NB4 (cell line): Measurements from ENCODE around the gene PSMD10.

Source experiments
- DNase-seq: peaks from one replicate; pipeline ENCODE4 v3.0.0; 2010; ENCODE audit warnings: low read depth
- H3K4me3 ChIP-seq: one replicate; pipeline ENCODE4 v1.5.1; 2011; ENCODE audit warnings: mild to moderate bottlenecking, low read depth, low read length, moderate library complexity
- MYC ChIP-seq: IDR thresholded peaks from 2 replicates; pipeline ENCODE4 v1.6.1; 2011; ENCODE audit warnings: low read depth, low read length
- POLR2A ChIP-seq: IDR thresholded peaks from 2 replicates; pipeline ENCODE4 v1.6.1; 2011; ENCODE audit warnings: mild to moderate bottlenecking; ENCODE audit not compliant: insufficient read length; ENCODE audit errors: extremely low read depth
- TF ChIP-seq, protein P1 (sequence below): IDR thresholded peaks from one replicate; pipeline ENCODE4 v1.5.1; 2012; ENCODE audit warnings: low read depth, low read length
- TF ChIP-seq, protein P2 (sequence below): IDR thresholded peaks from 2 replicates; pipeline ENCODE4 v1.6.1; 2011; ENCODE audit warnings: low read depth, low read length

PSMD10 gene

DNA sequence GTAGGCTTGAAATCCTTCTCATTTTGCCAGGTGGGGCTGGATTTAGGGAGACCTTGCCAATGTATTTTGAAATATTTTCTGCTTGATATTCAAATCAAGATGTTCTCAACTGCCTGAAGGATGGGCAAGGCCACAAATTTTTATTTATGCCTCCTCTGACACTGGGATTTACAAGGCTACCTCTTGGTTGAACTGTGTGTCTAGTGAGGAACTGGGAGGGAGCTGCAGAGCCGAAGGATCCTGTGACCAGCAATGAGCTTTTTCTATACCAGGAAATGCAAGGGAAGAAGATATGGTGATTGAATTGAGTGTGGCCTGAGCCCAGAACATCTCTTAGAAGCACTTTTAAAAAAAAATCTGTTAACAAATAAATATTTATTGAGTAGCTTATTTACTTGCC lies 31.5 kb downstream of the PSMD10 start:
- no peak overlapping the region for H3K4me3 ChIP-seq
- TF ChIP-seq, protein P1, sequence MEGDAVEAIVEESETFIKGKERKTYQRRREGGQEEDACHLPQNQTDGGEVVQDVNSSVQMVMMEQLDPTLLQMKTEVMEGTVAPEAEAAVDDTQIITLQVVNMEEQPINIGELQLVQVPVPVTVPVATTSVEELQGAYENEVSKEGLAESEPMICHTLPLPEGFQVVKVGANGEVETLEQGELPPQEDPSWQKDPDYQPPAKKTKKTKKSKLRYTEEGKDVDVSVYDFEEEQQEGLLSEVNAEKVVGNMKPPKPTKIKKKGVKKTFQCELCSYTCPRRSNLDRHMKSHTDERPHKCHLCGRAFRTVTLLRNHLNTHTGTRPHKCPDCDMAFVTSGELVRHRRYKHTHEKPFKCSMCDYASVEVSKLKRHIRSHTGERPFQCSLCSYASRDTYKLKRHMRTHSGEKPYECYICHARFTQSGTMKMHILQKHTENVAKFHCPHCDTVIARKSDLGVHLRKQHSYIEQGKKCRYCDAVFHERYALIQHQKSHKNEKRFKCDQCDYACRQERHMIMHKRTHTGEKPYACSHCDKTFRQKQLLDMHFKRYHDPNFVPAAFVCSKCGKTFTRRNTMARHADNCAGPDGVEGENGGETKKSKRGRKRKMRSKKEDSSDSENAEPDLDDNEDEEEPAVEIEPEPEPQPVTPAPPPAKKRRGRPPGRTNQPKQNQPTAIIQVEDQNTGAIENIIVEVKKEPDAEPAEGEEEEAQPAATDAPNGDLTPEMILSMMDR: no peak
- TF ChIP-seq POLR2A: no peak
- no peak for TF ChIP-seq MYC
- TF ChIP-seq, protein P2, sequence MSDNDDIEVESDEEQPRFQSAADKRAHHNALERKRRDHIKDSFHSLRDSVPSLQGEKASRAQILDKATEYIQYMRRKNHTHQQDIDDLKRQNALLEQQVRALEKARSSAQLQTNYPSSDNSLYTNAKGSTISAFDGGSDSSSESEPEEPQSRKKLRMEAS: no peak
- no peak for DNase-seq

DNA sequence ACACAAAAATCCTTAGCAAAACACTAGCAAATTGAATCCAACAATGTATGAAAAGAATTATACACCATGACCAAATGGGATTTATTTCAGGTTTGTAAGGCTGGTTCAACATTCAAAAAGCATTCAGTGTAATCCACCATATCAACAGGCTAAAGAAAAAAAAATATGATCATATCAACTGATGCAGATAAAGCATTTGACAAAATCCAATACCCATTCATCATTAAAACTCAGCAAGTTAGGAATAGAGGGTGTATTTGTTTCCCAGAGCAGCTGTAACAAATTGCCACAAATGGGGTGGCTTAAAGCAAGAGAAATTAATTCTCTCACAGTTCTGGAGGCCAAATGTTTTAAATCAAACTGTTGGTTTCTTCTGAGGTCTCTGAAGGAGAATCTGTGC lies 35.8 kb downstream of the PSMD10 start:
- no peak overlapping the region for H3K4me3 ChIP-seq
- TF ChIP-seq, protein P2: no peak
- TF ChIP-seq POLR2A: no peak
- TF ChIP-seq, protein P1: no peak
- TF ChIP-seq MYC: no peak
- DNase-seq: no peak

DNA sequence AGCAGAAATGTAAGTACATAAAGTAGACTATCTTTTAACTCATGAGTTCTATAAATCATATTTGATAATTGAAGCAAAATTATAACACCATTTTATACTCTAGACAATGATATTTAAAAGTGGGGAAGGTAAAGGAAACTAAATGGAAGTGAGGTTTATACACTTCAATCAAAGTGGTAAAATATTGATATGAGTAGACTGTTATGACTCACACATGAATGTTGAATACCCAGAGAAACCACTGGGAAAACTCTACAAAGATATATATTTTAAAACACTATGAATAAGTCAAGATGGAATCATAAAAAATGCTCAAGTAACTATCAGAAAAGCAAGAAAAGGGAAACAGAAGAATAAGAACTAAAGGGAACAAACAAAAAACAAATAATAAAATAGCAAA lies 38.1 kb downstream of the PSMD10 start:
- H3K4me3 ChIP-seq: no peak overlapping the region
- DNase-seq: no peak
- TF ChIP-seq, protein P1: no peak
- TF ChIP-seq MYC (no peak), POLR2A (no peak)
- TF ChIP-seq, protein P2: no peak

DNA sequence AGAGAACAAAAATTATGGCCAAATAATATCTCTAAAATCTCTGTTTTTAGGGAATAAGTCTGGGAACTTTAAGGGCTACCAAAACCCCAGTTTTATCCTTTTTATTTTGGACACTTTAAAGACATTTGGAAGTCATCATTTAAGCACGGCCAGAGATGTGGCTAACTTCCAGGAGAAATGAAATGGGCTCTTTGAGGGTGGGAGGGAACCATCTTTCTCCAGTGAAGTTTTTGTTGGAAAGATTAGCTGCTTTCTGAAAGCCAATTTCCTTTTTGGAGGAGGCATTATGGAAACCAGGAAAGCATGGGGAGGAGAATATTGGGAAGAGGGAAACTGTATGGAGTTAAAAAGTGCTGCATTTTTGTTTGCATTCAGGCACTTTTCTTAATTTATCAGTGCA lies 41.7 kb downstream of the PSMD10 start:
- TF ChIP-seq, protein P2: no peak
- TF ChIP-seq MYC (no peak), POLR2A (no peak)
- TF ChIP-seq, protein P1: no peak
- no peak overlapping the region for H3K4me3 ChIP-seq
- DNase-seq: no peak

DNA sequence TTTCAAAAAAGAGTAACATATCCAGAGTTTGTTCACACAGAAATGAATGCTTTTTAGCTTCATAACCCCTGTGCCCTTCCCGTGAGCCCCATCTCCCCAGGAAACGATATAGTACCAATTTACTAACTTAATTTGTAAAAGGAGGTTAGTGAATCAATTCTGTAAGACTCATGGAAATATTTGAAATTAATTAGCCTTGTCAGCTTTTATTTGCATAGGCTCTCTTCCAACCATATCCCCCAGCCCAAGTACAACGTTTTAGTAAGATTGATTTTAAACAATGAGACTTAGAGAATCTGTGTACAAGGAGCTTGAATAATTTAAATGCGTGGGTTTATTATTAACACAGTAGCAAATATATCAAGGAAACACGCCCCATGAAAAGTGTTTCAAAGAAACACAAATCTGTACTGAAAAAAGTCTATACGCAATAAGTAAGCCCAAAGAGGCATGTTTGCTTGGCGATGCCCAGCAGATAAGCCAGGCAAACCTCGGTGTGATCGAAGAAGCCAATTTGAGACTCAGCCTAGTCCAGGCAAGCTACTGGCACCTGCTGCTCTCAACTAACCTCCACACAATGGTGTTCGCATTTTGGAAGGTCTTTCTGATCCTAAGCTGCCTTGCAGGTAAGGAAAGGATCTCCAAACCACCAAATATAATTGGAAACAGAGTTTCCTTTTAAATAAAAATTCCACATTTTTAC lies 46.6 kb downstream of the PSMD10 start, which contains the start of gene VSIG1:
VSIG1 (plus strand) TSS at position 512 of the 703 bp plus-strand sequence; CDS start at position 578, 66 bp downstream.
- no peak for TF ChIP-seq MYC
- TF ChIP-seq, protein P1: no peak
- TF ChIP-seq, protein P2: no peak
- no peak for TF ChIP-seq POLR2A
- H3K4me3 ChIP-seq: no peak within 1 kb of the TSS
- no peak for DNase-seq

DNA sequence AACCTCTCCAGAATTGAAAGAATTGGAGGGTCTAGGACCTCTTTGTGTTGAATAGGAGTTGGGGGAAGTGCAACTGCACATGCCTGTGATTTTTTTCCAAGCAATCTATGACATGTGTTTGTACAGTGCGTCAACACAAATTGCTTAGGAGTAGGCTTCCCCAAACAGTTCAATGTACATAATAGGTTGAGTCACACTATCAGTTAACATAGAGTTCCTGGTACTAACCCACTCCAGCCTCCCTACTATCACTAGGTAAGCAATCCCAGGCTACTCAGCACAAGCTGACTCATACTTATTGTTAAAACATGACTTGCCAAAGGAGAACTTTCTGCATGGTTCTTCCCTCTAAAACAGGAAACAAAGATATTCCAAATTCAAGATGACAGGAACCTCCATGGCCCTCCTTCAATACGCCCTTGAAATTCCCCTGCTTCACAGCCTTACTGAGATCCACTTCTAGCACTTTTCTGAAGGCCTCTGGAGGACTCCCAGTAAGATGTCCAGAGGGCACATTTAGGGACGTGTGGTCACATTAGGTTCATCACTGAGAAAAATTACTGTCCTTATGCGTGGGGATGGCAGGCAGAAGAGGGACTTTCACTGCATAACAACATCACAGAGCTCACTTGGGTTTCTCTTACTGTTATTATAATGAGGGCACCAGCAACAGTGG lies 54.9 kb downstream of the PSMD10 start:
- peak; percentile 1 for DNase-seq
- H3K4me3 ChIP-seq: no peak overlapping the region
- TF ChIP-seq POLR2A (no peak), MYC (no peak)
- TF ChIP-seq, protein P2: no peak
- TF ChIP-seq, protein P1: no peak
